ENCODE results near the gene WWC1.

Gene WWC1

DNA sequence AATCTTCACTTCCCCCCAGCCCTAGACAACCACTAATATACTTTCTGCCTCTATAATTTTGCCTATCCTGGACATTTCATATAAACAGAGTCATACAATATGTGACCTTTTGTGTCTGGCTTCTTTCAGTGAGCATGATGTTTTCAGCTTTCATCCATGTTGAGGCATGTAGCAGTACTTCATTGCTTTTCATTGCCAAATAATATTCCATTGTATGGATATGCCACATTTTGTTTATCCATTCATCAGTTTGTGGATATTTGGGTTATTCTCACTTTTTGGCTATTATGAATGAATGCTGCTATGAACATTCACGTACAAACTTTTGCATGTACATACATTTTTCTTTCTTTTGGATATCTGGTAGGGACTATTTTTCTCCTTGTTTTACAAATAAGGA is 49.0 kb downstream of the WWC1 start:
- Histone ChIP-seq H3K9me3 (ENCODE audit: control insufficient read depth, low read length) (no peaks in the 10 kb centered on the region), H2BK120ac (ENCODE audit: low read depth, low read length) (no peak overlapping the region), H2AFZ (ENCODE audit: low read depth, low read length) (no peak overlapping the region), H3K23ac (ENCODE audit: low read length in 2 of 2) (no peak overlapping the region), H3K4me3 (ENCODE audit: insufficient read depth in 1 of 2, low read depth in 1 of 2, low read length in 2 of 2) (no peak overlapping the region), H3K79me1 (replicated peaks; ENCODE audit: low read length, poor library complexity, severe bottlenecking) (peaks cover 3% of the 10 kb centered on the region), H3K4me2 (ENCODE audit: low read length, poor library complexity, severe bottlenecking) (no peak overlapping the region), H3K36me3 (ENCODE audit: control insufficient read depth in 1 of 2, insufficient read depth in 2 of 2, low read depth in 1 of 2, low read length in 2 of 2) (no peaks in the 10 kb centered on the region), H3K27ac (ENCODE audit: low read length, poor library complexity, severe bottlenecking) (no peak overlapping the region), H3K27me3 (ENCODE audit: control insufficient read depth in 1 of 2, insufficient read depth in 1 of 2, low read length in 2 of 2) (peaks cover 0 to 4% of the 10 kb centered on the region in 2 experiments), H4K91ac (ENCODE audit: low read length) (no peak overlapping the region), H3K14ac (ENCODE audit: low read length in 2 of 2) (no peak overlapping the region), H2BK5ac (ENCODE audit: low read depth, low read length, poor library complexity, severe bottlenecking) (no peak overlapping the region), H2BK15ac (ENCODE audit: low read depth, poor library complexity, severe bottlenecking) (no peak overlapping the region), H2AK5ac (ENCODE audit: low read length, severe bottlenecking) (no peak overlapping the region), H3K9ac (ENCODE audit: low read length) (no peak overlapping the region), H4K8ac (ENCODE audit: low read length) (no peak overlapping the region), H2BK12ac (ENCODE audit: low read length in 2 of 2) (no peak overlapping the region), H3K18ac (ENCODE audit: low read depth in 1 of 2, low read length in 2 of 2) (no peak overlapping the region), H3K4me1 (ENCODE audit: control insufficient read depth, insufficient read depth, low read depth, low read length) (peaks cover 2% of the 10 kb centered on the region), H3K4ac (ENCODE audit: low read depth in 1 of 2, low read length in 2 of 2) (no peak overlapping the region)
- no CpG with 5 or more reads among the region's 1 CpG for WGBS
- DNase-seq, result no peak

DNA sequence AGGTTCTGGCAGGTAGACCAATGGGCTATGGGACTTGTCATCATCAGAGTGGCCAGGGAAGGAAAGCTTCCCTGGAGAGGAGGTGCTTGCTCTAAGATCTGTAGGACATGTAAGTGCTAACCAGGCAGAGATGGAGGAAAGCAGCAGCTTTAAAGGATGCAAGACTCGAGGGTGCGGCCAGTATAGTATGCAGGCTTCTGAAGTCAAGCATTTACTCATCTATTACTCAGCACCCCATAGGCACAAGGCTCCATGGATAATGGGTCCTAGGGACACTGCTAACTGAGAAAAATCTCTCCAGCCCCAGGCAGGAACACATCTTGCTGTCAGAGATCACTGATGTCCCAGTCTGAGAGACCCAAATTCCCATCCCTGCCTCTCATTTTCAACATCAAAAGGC is 49.7 kb downstream of the WWC1 start:
- H2AFZ ChIP-seq (ENCODE audit: low read depth, low read length), result no peak overlapping the region
- no peak overlapping the region for H2BK120ac ChIP-seq (ENCODE audit: low read depth, low read length)
- no peak overlapping the region for H2BK12ac ChIP-seq (ENCODE audit: low read length in 2 of 2)
- 96% methylated on average over 2 of the region's 2 CpGs for WGBS
- no peak overlapping the region for H3K27ac ChIP-seq (ENCODE audit: low read length, poor library complexity, severe bottlenecking)
- no peak overlapping the region for H2BK15ac ChIP-seq (ENCODE audit: low read depth, poor library complexity, severe bottlenecking)
- no peak overlapping the region for H4K91ac ChIP-seq (ENCODE audit: low read length)
- no peak overlapping the region for H3K4me2 ChIP-seq (ENCODE audit: low read length, poor library complexity, severe bottlenecking)
- H3K14ac ChIP-seq (ENCODE audit: low read length in 2 of 2), result no peak overlapping the region
- no peak overlapping the region for H3K18ac ChIP-seq (ENCODE audit: low read depth in 1 of 2, low read length in 2 of 2)
- H3K9me3 ChIP-seq (ENCODE audit: control insufficient read depth, low read length), result no peaks in the 10 kb centered on the region
- H2AK5ac ChIP-seq (ENCODE audit: low read length, severe bottlenecking), result no peak overlapping the region
- peaks cover 0 to 4% of the 10 kb centered on the region in 2 experiments for H3K27me3 ChIP-seq (ENCODE audit: control insufficient read depth in 1 of 2, insufficient read depth in 1 of 2, low read length in 2 of 2)
- H3K4ac ChIP-seq (ENCODE audit: low read depth in 1 of 2, low read length in 2 of 2), result no peak overlapping the region
- H3K4me3 ChIP-seq (ENCODE audit: insufficient read depth in 1 of 2, low read depth in 1 of 2, low read length in 2 of 2), result no peak overlapping the region
- no peaks in the 10 kb centered on the region for H3K36me3 ChIP-seq (ENCODE audit: control insufficient read depth in 1 of 2, insufficient read depth in 2 of 2, low read depth in 1 of 2, low read length in 2 of 2)
- H3K79me1 ChIP-seq (replicated peaks; ENCODE audit: low read length, poor library complexity, severe bottlenecking), result peaks cover 4% of the 10 kb centered on the region
- DNase-seq, result no peak
- H3K9ac ChIP-seq (ENCODE audit: low read length), result no peak overlapping the region
- H4K8ac ChIP-seq (ENCODE audit: low read length), result no peak overlapping the region
- peaks cover 2% of the 10 kb centered on the region for H3K4me1 ChIP-seq (ENCODE audit: control insufficient read depth, insufficient read depth, low read depth, low read length)
- no peak overlapping the region for H3K23ac ChIP-seq (ENCODE audit: low read length in 2 of 2)
- H2BK5ac ChIP-seq (ENCODE audit: low read depth, low read length, poor library complexity, severe bottlenecking), result no peak overlapping the region

DNA sequence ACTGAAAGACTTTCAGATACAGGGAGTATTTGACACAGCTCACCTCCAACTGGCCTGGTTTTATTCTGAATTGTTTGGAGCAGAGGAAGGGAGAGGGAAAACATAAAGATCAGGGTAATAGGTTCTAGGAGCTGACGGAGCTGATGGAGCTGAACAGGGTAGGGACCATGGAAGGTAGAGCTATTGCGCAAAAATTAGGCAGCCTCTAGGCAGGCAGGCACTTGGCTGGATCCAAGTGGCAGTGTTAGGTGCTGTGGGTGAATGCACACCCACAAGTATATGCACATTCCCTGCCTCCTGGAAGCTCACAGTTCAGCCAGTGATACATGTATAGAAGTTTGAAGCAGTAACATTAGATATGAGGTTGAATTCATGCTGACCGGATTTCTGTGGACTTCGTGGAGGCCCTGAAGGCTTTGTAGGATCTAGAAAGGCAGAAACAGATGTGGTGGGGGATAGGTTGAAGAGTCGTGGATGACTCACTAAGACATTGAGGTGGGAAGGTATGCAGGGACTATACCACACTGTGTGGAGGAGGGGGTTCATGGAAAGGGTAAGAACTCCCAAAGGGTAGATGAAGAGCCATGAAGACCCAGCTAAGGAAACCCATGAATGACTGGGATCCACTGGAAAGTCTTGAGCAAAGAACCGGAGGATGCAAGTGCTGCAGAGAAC is 50.8 kb downstream of the WWC1 start:
- no peak overlapping the region for H2BK120ac ChIP-seq (ENCODE audit: low read depth, low read length)
- WGBS, result 93% methylated on average over 6 of the region's 6 CpGs
- peaks cover 4% of the 10 kb centered on the region for H3K79me1 ChIP-seq (replicated peaks; ENCODE audit: low read length, poor library complexity, severe bottlenecking)
- H2BK12ac ChIP-seq (ENCODE audit: low read length in 2 of 2), result no peak overlapping the region
- no peak overlapping the region for H3K4me2 ChIP-seq (ENCODE audit: low read length, poor library complexity, severe bottlenecking)
- H3K9me3 ChIP-seq (ENCODE audit: control insufficient read depth, low read length), result no peaks in the 10 kb centered on the region
- no peak overlapping the region for H3K9ac ChIP-seq (ENCODE audit: low read length)
- H2AK5ac ChIP-seq (ENCODE audit: low read length, severe bottlenecking), result no peak overlapping the region
- H3K18ac ChIP-seq (ENCODE audit: low read depth in 1 of 2, low read length in 2 of 2), result no peak overlapping the region
- H2BK15ac ChIP-seq (ENCODE audit: low read depth, poor library complexity, severe bottlenecking), result no peak overlapping the region
- H3K4me3 ChIP-seq (ENCODE audit: insufficient read depth in 1 of 2, low read depth in 1 of 2, low read length in 2 of 2), result no peak overlapping the region
- H3K27me3 ChIP-seq (ENCODE audit: control insufficient read depth in 1 of 2, insufficient read depth in 1 of 2, low read length in 2 of 2), result peaks cover 0 to 9% of the 10 kb centered on the region in 2 experiments
- DNase-seq, result no peak
- no peak overlapping the region for H2AFZ ChIP-seq (ENCODE audit: low read depth, low read length)
- H3K23ac ChIP-seq (ENCODE audit: low read length in 2 of 2), result no peak overlapping the region
- no peak overlapping the region for H3K4ac ChIP-seq (ENCODE audit: low read depth in 1 of 2, low read length in 2 of 2)
- H3K36me3 ChIP-seq (ENCODE audit: control insufficient read depth in 1 of 2, insufficient read depth in 2 of 2, low read depth in 1 of 2, low read length in 2 of 2), result no peaks in the 10 kb centered on the region
- peaks cover 6% of the 10 kb centered on the region for H3K4me1 ChIP-seq (ENCODE audit: control insufficient read depth, insufficient read depth, low read depth, low read length)
- no peak overlapping the region for H4K8ac ChIP-seq (ENCODE audit: low read length)
- H2BK5ac ChIP-seq (ENCODE audit: low read depth, low read length, poor library complexity, severe bottlenecking), result no peak overlapping the region
- H4K91ac ChIP-seq (ENCODE audit: low read length), result no peak overlapping the region
- H3K27ac ChIP-seq (ENCODE audit: low read length, poor library complexity, severe bottlenecking), result no peak overlapping the region
- H3K14ac ChIP-seq (ENCODE audit: low read length in 2 of 2), result no peak overlapping the region

DNA sequence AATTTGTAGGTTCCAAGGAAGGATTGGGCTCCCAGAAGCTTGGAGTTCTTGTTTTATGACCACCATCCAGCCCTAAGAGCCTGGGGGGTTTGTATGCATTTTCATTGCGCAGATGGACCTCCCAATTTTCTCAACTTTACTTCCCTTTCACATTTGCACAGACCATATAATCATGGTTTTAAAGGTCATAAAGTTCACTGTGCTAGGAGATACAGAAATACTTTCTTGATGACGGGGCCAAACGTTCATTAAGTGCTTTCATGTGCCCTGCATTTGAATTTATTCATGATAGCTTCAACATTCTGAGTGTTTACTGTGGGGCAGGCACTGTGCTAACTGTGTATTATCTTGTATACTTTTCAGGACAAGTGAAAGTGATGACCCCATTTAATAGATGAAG is 51.5 kb downstream of the WWC1 start:
- Histone ChIP-seq H2AK5ac (ENCODE audit: low read length, severe bottlenecking) (no peak overlapping the region), H3K4me1 (ENCODE audit: control insufficient read depth, insufficient read depth, low read depth, low read length) (peaks cover 6% of the 10 kb centered on the region), H2BK12ac (ENCODE audit: low read length in 2 of 2) (no peak overlapping the region), H3K27me3 (ENCODE audit: control insufficient read depth in 1 of 2, insufficient read depth in 1 of 2, low read length in 2 of 2) (peaks cover 0 to 11% of the 10 kb centered on the region in 2 experiments), H3K18ac (ENCODE audit: low read depth in 1 of 2, low read length in 2 of 2) (no peak overlapping the region), H4K91ac (ENCODE audit: low read length) (no peak overlapping the region), H4K8ac (ENCODE audit: low read length) (no peak overlapping the region), H3K36me3 (ENCODE audit: control insufficient read depth in 1 of 2, insufficient read depth in 2 of 2, low read depth in 1 of 2, low read length in 2 of 2) (no peaks in the 10 kb centered on the region), H3K23ac (ENCODE audit: low read length in 2 of 2) (no peak overlapping the region), H3K9me3 (ENCODE audit: control insufficient read depth, low read length) (no peaks in the 10 kb centered on the region), H3K4me3 (ENCODE audit: insufficient read depth in 1 of 2, low read depth in 1 of 2, low read length in 2 of 2) (no peak overlapping the region), H3K14ac (ENCODE audit: low read length in 2 of 2) (no peak overlapping the region), H2BK5ac (ENCODE audit: low read depth, low read length, poor library complexity, severe bottlenecking) (no peak overlapping the region), H3K27ac (ENCODE audit: low read length, poor library complexity, severe bottlenecking) (no peak overlapping the region), H3K79me1 (replicated peaks; ENCODE audit: low read length, poor library complexity, severe bottlenecking) (peaks cover 4% of the 10 kb centered on the region), H3K9ac (ENCODE audit: low read length) (no peak overlapping the region), H3K4ac (ENCODE audit: low read depth in 1 of 2, low read length in 2 of 2) (no peak overlapping the region), H2BK120ac (ENCODE audit: low read depth, low read length) (no peak overlapping the region), H3K4me2 (ENCODE audit: low read length, poor library complexity, severe bottlenecking) (no peak overlapping the region), H2BK15ac (ENCODE audit: low read depth, poor library complexity, severe bottlenecking) (no peak overlapping the region), H2AFZ (ENCODE audit: low read depth, low read length) (no peak overlapping the region)
- WGBS, result 78% methylated on average over 2 of the region's 3 CpGs
- DNase-seq, result no peak

Measured in mesenchymal stem cell (in vitro differentiated cells and primary cell).